CD4-positive, CD25-positive, alpha-beta regulatory T cell (primary cell): ENCODE results near the gene TRIM26. TPM values are rescaled to one million over a fixed set of nuclear protein-coding genes. Genes with fewer than 3 reads are reported as not detected.
"Not testable (repeated sequence)": the region's sequence is repeated elsewhere in the genome, so short reads cannot be mapped to it uniquely, and the experiment has no call there.

ENCODE experiments used
- ATAC-seq, 2 donors: fragments of 150-1000 bp; cut with Tn5 transposase; one replicate each; pipeline ENCODE4 v1.10.0; 2021; ENCODE audit warnings: low read depth in 2 of 2, moderate number of reproducible peaks in 2 of 2, moderate library complexity in 1 of 2
- DNase-seq, 3 donors: peaks; one replicate each; pipeline versions ENCODE4 v3.0.0 to v3.0.0-alpha.2; 2012 to 2022; ENCODE audit warnings: mixed read lengths in 1 of 3
- H3K27ac ChIP-seq: one replicate; pipeline ENCODE4 v1.7.0; 2013; ENCODE audit warnings: mild to moderate bottlenecking, low read length; ENCODE audit not compliant: insufficient read depth, poor library complexity, severe bottlenecking
- H3K27me3 ChIP-seq: one replicate; pipeline ENCODE4 v1.7.0; 2013; ENCODE audit warnings: low read length; ENCODE audit not compliant: control insufficient read depth, insufficient read depth
- H3K36me3 ChIP-seq: one replicate; pipeline ENCODE4 v1.7.0; 2013; ENCODE audit warnings: mild to moderate bottlenecking, low read length, moderate library complexity; ENCODE audit not compliant: control insufficient read depth, insufficient read depth
- H3K4me1 ChIP-seq: 2 replicates; pipeline ENCODE4 v1.7.0; 2013; ENCODE audit warnings: mild to moderate bottlenecking, low read length; ENCODE audit not compliant: insufficient read depth, control insufficient read depth, poor library complexity, severe bottlenecking
- H3K4me3 ChIP-seq: one replicate; pipeline ENCODE4 v1.7.0; 2013; ENCODE audit warnings: low read depth, mild to moderate bottlenecking, low read length, moderate library complexity
- H3K9me3 ChIP-seq, 2 experiments: 1 replicate in 1 of 2; 2 replicates in 1 of 2; pipeline ENCODE4 v1.7.0; 2013; ENCODE audit warnings: low read length in 2 of 2, mild to moderate bottlenecking in 1 of 2, moderate library complexity in 1 of 2; ENCODE audit not compliant: control insufficient read depth in 2 of 2
- H3K27ac Mint-ChIP-seq, 3 donors: one replicate each; pipeline ENCODE4 v1.8.0; 2020 to 2022; ENCODE audit warnings: mild to moderate bottlenecking in 3 of 3, mixed read lengths in 3 of 3, moderate library complexity in 2 of 3
- H3K27me3 Mint-ChIP-seq: one replicate; pipeline ENCODE4 v1.8.0; 2022; ENCODE audit warnings: mild to moderate bottlenecking, mixed read lengths
- H3K36me3 Mint-ChIP-seq: one replicate; pipeline ENCODE4 v1.8.0; 2020; ENCODE audit warnings: mixed read lengths
- H3K4me1 Mint-ChIP-seq, 4 donors: one replicate each; pipeline ENCODE4 v1.8.0; 2020 to 2022; ENCODE audit warnings: mixed read lengths in 4 of 4, mild to moderate bottlenecking in 1 of 4
- H3K4me3 Mint-ChIP-seq, 4 donors: one replicate each; pipeline ENCODE4 v1.8.0; 2020 to 2022; ENCODE audit warnings: mild to moderate bottlenecking in 4 of 4, mixed read lengths in 4 of 4, moderate library complexity in 3 of 4
- H3K9me3 Mint-ChIP-seq, 7 donors: one replicate each; pipeline ENCODE4 v1.8.0; 2020 to 2022; ENCODE audit warnings: mixed read lengths in 7 of 7, mild to moderate bottlenecking in 3 of 7, moderate library complexity in 2 of 7
- polyA plus RNA-seq, 4 donors: library from polyadenylated mRNA; unstranded; fragments of 300-500 nt; fragmentation: Illumina TruSeq; gene quantifications; one replicate each; pipeline ENCODE4 v1.2.3, GENCODE V29; 2021
- total RNA-seq: library from RNA; stranded (reverse); gene quantifications from one replicate; pipeline ENCODE4 v1.2.3, GENCODE V29; 2022

TRIM26 gene
- total and polyA plus RNA-seq, 5 donors from 2014 or later = 43.3 to 75.1 (median 52.7) TPM

DNA sequence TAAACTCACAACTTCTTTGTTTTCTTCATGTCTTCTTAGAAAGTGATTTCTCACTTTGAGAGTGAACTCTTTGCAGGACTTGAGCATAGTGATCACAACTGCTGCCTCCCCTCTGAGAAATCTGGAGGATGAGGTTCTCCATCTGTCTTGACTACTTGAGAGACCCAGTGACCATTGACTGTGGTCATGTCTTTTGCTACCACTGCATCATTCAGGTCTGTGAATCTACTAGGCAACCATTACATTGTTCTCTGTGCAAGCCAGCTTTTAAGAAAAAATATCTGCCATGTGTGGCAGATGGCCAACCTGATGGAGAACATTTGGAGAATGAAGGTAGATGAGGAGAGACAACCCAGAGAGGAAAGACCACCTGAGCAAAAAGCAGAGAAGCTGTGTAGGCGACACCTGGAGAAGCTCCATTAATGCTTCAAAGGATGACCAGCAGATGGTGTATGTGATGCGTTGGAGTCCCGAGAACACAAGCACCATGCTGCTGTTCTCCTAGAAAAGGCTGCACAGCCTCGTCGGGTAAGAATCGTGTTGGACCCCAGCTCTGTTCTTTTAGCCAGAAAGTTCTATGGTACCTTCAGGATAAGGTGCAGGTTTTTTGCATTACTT lies 25.1 kb upstream of the TRIM26 start:
- H3K36me3 Mint-ChIP-seq = no peaks in the 10 kb centered on the region
- no peak overlapping the region for H3K27ac Mint-ChIP-seq
- peaks cover 17% of the 10 kb centered on the region for H3K27me3 ChIP-seq
- DNase-seq (peak in 2 of 3 donors; percentile 26 to 44), ATAC-seq (peak in 1 of 2 donors; percentile 48)
- H3K27ac ChIP-seq = no peak overlapping the region
- no peaks in the 10 kb centered on the region for H3K9me3 ChIP-seq
- H3K27me3 Mint-ChIP-seq = peaks cover 28% of the 10 kb centered on the region
- no peaks in the 10 kb centered on the region for H3K4me1 ChIP-seq
- H3K9me3 Mint-ChIP-seq = peaks cover 0 to 1% (median 0%) of the 10 kb centered on the region in 7 donors
- no peak overlapping the region for H3K4me3 ChIP-seq
- H3K4me3 Mint-ChIP-seq = no peak overlapping the region
- H3K36me3 ChIP-seq = no peaks in the 10 kb centered on the region
- H3K4me1 Mint-ChIP-seq = no peaks in the 10 kb centered on the region

DNA sequence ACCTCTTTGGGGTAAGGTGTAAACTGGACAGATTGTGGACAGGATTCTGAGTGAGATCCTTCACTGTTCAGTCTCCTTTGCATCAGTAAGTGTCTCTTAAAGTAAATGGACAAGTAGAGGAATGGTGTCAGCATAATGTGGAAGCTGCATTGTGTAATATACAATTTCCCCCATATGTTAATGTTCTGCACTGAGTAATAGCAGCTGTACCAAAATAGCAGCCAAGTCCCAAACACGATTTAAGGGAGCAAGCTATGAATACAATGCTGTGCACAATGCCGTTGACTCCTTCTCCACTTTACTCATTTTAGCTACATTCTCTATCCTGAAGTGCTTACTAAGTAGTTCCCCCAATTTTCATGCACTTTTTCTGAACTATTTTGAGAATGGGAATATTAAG lies 21.1 kb upstream of the TRIM26 start:
- Mint-ChIP-seq H3K27me3 (peaks cover 25% of the 10 kb centered on the region), H3K9me3 (peaks cover 0 to 5% (median 0%) of the 10 kb centered on the region in 7 donors), H3K36me3 (no peaks in the 10 kb centered on the region), H3K4me3 (no peak overlapping the region), H3K27ac (no peak overlapping the region), H3K4me1 (no peaks in the 10 kb centered on the region)
- Histone ChIP-seq H3K4me3 (no peak overlapping the region), H3K36me3 (no peaks in the 10 kb centered on the region), H3K9me3 (no peaks in the 10 kb centered on the region), H3K27ac (no peak overlapping the region), H3K27me3 (peaks cover 11% of the 10 kb centered on the region), H3K4me1 (no peaks in the 10 kb centered on the region)
- ATAC-seq (no peak), DNase-seq (no peak)

GRCh38 chr6:30231067-30231466 lies 17.9 kb upstream of the TRIM26 start:
- Histone ChIP-seq H3K27ac (no peak overlapping the region), H3K4me1 (peaks cover 13% of the 10 kb centered on the region), H3K27me3 (peaks cover 2% of the 10 kb centered on the region), H3K9me3 (no peaks in the 10 kb centered on the region), H3K4me3 (no peak overlapping the region), H3K36me3 (no peaks in the 10 kb centered on the region)
- H3K27me3 Mint-ChIP-seq = peaks cover 21% of the 10 kb centered on the region
- H3K4me1 Mint-ChIP-seq = peaks cover 5 to 16% (median 13%) of the 10 kb centered on the region in 4 donors
- DNase-seq (no peak), ATAC-seq (no peak)
- H3K4me3 Mint-ChIP-seq = no peak overlapping the region
- H3K27ac Mint-ChIP-seq = no peak overlapping the region
- H3K36me3 Mint-ChIP-seq = no peaks in the 10 kb centered on the region
- peaks cover 0 to 5% (median 0%) of the 10 kb centered on the region in 7 donors for H3K9me3 Mint-ChIP-seq

DNA sequence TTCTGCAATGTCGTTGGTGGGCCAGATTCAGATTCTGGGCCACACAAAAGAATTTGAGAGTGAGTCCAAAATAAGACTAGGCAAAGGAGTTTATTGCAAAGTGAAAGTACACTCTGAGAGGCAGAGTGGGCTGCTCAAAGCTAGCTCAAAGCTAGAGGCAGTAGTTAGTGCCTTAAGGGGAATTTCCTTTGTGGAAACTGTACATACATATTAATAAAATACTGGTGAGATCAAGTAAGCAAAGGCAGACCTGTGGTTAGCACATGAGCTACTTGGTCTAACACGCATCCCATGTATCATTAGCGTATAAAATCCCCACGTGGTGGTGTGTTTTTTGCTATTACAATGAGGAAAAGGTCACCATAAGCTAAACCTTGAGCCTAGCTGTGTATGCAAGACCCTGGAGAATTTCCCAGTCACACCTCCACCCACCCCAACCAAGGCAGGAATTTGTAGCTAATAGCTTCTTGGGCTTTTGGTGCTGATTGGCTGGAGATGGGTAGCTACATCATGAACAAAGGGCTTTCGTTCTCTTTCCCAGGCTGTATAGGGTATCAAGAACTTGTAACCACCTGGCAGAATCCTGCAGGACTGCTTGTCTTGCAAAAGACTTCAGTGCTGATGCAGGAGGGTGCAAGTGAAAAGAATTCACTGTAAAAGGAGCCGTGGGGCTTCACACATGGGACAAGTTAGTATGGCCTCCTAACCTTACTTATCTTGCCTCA lies 14.7 kb upstream of the TRIM26 start:
- Mint-ChIP-seq H3K27me3 (peaks cover 4% of the 10 kb centered on the region), H3K36me3 (peaks cover 10% of the 10 kb centered on the region), H3K4me1 (peaks cover 5 to 21% (median 13%) of the 10 kb centered on the region in 4 donors), H3K9me3 (peaks cover 0 to 9% (median 5%) of the 10 kb centered on the region in 7 donors), H3K4me3 (peak overlapping the region; percentile 27 to 76 (median 72)), H3K27ac (peak overlapping the region; percentile 62 to 91 (median 89))
- Histone ChIP-seq H3K4me1 (peaks cover 13% of the 10 kb centered on the region), H3K27me3 (peaks cover 1% of the 10 kb centered on the region), H3K4me3 (peak overlapping the region; percentile 76), H3K36me3 (no peaks in the 10 kb centered on the region), H3K27ac (peak overlapping the region; percentile 17), H3K9me3 (peaks cover 13 to 18% of the 10 kb centered on the region in 2 experiments)
- ATAC-seq (peak; percentile 57 to 73), DNase-seq (peak in 1 of 3 donors; percentile 47)

DNA sequence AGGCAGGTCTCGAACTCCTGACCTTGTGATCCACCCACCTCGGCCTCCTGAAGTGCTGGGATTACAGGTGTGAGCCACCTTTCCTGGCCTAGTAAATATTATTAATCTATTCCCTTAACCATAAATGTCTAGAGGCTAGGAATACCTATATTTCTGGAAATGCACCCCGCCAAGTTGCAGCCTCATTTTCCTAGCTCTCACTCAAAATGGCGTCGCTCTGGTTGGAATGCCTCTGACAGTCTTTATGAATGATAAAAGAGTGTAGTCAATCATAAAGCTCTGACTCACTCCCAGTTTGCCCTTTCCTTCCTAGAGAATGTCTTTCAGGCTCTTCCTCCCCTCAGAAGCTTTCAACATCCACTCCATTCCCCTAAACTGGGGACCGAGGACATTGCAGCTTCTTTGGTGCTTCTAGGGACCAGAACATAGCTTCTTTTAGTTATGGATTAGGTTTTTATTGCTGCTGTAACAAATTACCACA lies 14.1 kb upstream of the TRIM26 start:
- peak overlapping the region; percentile 76 for H3K4me3 ChIP-seq
- DNase-seq (no peak), ATAC-seq (no peak)
- H3K4me1 Mint-ChIP-seq = peaks cover 5 to 21% (median 13%) of the 10 kb centered on the region in 4 donors
- peak overlapping the region; percentile 62 to 91 (median 89) for H3K27ac Mint-ChIP-seq
- H3K27ac ChIP-seq = peak overlapping the region; percentile 17
- peaks cover 0 to 16% (median 7%) of the 10 kb centered on the region in 7 donors for H3K9me3 Mint-ChIP-seq
- no peaks in the 10 kb centered on the region for H3K27me3 ChIP-seq
- peaks cover 13% of the 10 kb centered on the region for H3K4me1 ChIP-seq
- H3K4me3 Mint-ChIP-seq = peak overlapping the region; percentile 27 to 76 (median 72)
- peaks cover 15 to 18% of the 10 kb centered on the region in 2 experiments for H3K9me3 ChIP-seq
- peaks cover 13% of the 10 kb centered on the region for H3K36me3 Mint-ChIP-seq
- H3K36me3 ChIP-seq = no peaks in the 10 kb centered on the region
- H3K27me3 Mint-ChIP-seq = no peaks in the 10 kb centered on the region

GRCh38 chr6:30223339-30223738 lies 10.1 kb upstream of the TRIM26 start:
- H3K36me3 Mint-ChIP-seq = peaks cover 13% of the 10 kb centered on the region
- peak overlapping the region in 1 of 3 donors; percentile 41 for H3K27ac Mint-ChIP-seq

DNA sequence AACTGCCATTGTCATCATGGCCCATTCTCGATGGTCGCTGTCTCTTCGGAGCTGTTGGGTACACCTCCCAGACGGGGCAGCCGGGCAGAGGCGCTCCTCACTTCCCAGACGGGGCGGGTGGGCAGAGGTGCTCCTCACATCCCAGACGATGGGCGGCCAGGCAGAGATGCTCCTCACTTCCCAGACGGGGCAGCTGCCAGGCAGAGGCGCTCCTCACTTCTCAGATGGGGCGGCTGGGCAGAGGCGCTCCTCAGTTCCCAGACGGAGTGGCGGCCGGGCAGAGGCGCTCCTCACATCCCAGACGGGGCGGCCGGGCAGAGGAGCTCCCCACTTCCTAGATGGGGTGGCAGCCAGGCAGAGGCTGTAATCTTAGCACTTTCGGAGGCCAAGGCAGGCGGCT lies 8.8 kb upstream of the TRIM26 start:
- Mint-ChIP-seq H3K36me3 (peaks cover 13% of the 10 kb centered on the region), H3K9me3 (peaks cover 0 to 16% (median 7%) of the 10 kb centered on the region in 7 donors), H3K4me1 (peaks cover 5 to 13% (median 7%) of the 10 kb centered on the region in 4 donors)
- H3K4me1 ChIP-seq, H3K36me3 ChIP-seq, H3K27me3 ChIP-seq, H3K4me3 Mint-ChIP-seq, H3K27ac Mint-ChIP-seq, H3K27me3 Mint-ChIP-seq, H3K27ac ChIP-seq, DNase-seq, ATAC-seq, H3K4me3 ChIP-seq: not testable (repeated sequence)
- peaks cover 15 to 18% of the 10 kb centered on the region in 2 experiments for H3K9me3 ChIP-seq

More at GRCh38 chr6:30223339-30223738, 10.1 kb upstream of the TRIM26 start:
- ATAC-seq = no peak
- Histone ChIP-seq H3K27me3 (no peaks in the 10 kb centered on the region), H3K4me3 (no peak overlapping the region), H3K27ac (no peak overlapping the region), H3K36me3 (no peaks in the 10 kb centered on the region), H3K4me1 (peaks cover 11% of the 10 kb centered on the region), H3K9me3 (peaks cover 15 to 18% of the 10 kb centered on the region in 2 experiments)
- no peaks in the 10 kb centered on the region for H3K27me3 Mint-ChIP-seq
- no peak overlapping the region for H3K4me3 Mint-ChIP-seq
- H3K4me1 Mint-ChIP-seq = peaks cover 10 to 24% (median 18%) of the 10 kb centered on the region in 4 donors
- H3K9me3 Mint-ChIP-seq = peaks cover 0 to 16% (median 7%) of the 10 kb centered on the region in 7 donors
- DNase-seq = no peak
